Right cardiac atrium (tissue), 5 donors: ENCODE data around the gene ATXN7L3. TPM values are rescaled to one million over a fixed set of nuclear protein-coding genes. Genes with fewer than 3 reads are reported as not detected.
"Not testable (repeated sequence)": the region's sequence is repeated elsewhere in the genome, so short reads cannot be mapped to it uniquely, and the experiment has no call there.

ENCODE experiments used
- ATAC-seq, 2 donors: fragments of 200-7000 bp; cut with Tn5 transposase; one replicate each; pipeline versions ENCODE4 v1.8.0 to v1.9.1; 2020; ENCODE audit warnings: moderate library complexity in 2 of 2, mild to moderate bottlenecking in 1 of 2
- DNase-seq, 3 donors: peaks; one replicate each; pipeline ENCODE4 v3.0.0-alpha.2; 2020
- H3K27ac ChIP-seq: one replicate; pipeline ENCODE4 v1.5.1; 2013; ENCODE audit warnings: mild to moderate bottlenecking, low read length, control low read depth, moderate library complexity
- H3K27me3 ChIP-seq: one replicate; pipeline ENCODE4 v1.6.1; 2013; ENCODE audit not compliant: control insufficient read depth, insufficient read depth
- H3K4me1 ChIP-seq: one replicate; pipeline ENCODE4 v1.6.1; 2013; ENCODE audit warnings: low read length; ENCODE audit not compliant: control insufficient read depth, insufficient read depth
- H3K4me3 ChIP-seq: one replicate; pipeline ENCODE4 v1.5.1; 2013; ENCODE audit warnings: low read length, control low read depth
- H3K9me3 ChIP-seq: one replicate; pipeline ENCODE4 v1.6.1; 2013; ENCODE audit warnings: low read length; ENCODE audit not compliant: control insufficient read depth
- WGBS: extraction: QIAGEN DNeasy Blood & Tissue Kit; methylation state at CpG from one replicate; pipeline ENCODE4 v1.1.7; 2013; 5-methylcytosine and 5-hydroxymethylcytosine counted together
- intact Hi-C, 4 donors: fragments of 100-400 bp; cut with DNase I; formaldehyde crosslinking; loops; one replicate each; pipeline versions ENCODE4 v1.11.0 to v1.14.0; 2022 to 2023
- polyA plus RNA-seq: library from polyadenylated mRNA; stranded (reverse); fragments of 200-250 nt; gene quantifications from one replicate; pipeline ENCODE4 v1.2.3, GENCODE V29; 2013
- total RNA-seq, 4 donors: library from RNA; stranded (reverse); fragmentation: NEBNext Ultra II Directional; extraction: Animal tissue kit (Norgen Biotek cat#: 25700); gene quantifications; one replicate each; pipeline ENCODE4 v1.2.1, GENCODE V29; 2021
- donor health status: healthy with polysubstance abuse.
- donor health status: DM: no; HTN: yes; CAD: no.
- donor health status: DM: no; HTN: no; CAD: no.
- donor health status: DM: no; HTN: yes; CAD: no; lungs with severe emphysema.
- donor health status: DM: yes; HTN: yes; CAD: no.

The ATXN7L3 gene
- total and polyA plus RNA-seq, 5 donors = 31.0 to 52.7 (median 40.6) TPM

DNA sequence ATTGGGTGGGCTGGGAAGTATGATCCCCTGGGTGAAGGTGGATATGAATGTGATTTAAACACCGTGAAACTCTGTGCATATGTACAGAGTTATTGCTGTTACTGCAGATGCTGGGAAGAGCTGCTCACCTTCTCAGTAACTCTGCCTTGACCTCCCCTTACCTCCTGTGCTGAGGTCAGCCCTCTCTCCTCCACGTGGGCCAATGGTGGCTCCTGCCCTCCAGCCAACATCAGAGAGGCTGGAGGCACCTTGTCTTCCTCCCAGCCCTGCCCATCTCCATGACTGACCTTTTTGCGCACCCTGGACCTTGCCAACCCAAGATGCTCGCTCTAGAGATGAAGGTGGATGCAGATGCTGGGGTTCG is 29.6 kb downstream of the ATXN7L3 start:
- 48% methylated on average over 5 of the region's 5 CpGs for WGBS
- no peak overlapping the region for H3K4me3 ChIP-seq
- intact Hi-C loops = no loop called here

DNA sequence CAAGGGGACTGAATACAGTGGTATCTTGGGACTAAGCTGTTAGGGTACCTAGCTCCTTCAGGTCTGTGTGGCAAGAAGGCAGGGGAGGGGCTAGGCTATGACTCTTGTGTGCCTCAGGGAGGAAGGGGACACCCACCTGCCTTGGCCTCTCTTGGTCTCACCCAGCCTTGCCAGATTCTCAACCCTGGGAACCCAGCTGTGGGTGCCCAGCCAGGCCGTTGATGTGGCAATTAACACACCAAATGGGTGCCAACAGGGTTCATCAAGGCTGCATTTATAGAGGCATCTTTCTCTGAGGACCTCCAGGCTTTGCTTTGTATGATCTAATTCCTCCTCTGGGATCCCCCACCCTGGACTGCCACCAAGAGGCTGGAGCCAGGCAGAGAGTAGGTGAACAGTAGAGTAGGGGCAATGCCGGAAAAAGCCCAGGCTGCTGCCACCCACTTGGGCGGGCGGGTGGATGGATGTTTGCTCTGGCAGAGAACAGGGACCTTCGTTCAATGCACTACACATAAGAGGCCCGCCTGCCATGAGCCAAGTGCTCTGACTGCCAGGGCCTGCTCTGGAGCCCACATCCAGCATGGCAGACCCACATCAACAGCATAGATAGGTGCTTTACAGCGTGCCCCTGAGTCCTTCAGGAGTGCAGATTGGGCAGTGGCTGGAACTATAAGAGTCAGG is 32.4 kb downstream of the ATXN7L3 start:
- ATAC-seq = no peak
- Histone ChIP-seq H3K4me1 (no peaks in the 10 kb centered on the region), H3K9me3 (no peaks in the 10 kb centered on the region), H3K27ac (no peak overlapping the region), H3K4me3 (no peak overlapping the region), H3K27me3 (no peaks in the 10 kb centered on the region)
- DNase-seq = peak in 1 of 3 donors; percentile 28
- intact Hi-C loops = no loop called here
- 71% methylated on average over 7 of the region's 7 CpGs for WGBS

More for the DNA sequence above, 29.6 kb downstream of the ATXN7L3 start:
- no peaks in the 10 kb centered on the region for H3K4me1 ChIP-seq
- peak in 1 of 2 donors; percentile 9 for ATAC-seq
- H3K9me3 ChIP-seq = no peaks in the 10 kb centered on the region
- H3K27me3 ChIP-seq = no peaks in the 10 kb centered on the region
- no peak for DNase-seq
- peak overlapping the region; percentile 54 for H3K27ac ChIP-seq

DNA sequence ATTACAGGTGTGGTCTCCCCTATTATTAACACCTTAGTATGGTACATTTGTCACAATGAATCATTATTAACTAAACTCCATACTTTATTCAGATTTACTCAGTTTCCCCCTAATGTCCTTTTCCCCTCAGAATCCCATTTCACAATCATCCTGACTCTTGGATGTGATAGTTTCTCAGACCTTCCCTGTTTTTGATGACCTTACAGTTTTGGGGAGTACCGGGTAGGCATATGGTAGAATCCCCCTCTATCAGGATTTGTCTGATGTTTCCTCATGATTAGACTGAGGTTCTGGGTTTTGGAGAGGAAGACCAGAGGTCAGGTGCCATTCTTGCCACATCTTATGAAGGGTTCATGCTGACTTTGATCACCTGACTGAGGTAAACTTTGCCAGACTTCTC is 35.2 kb downstream of the ATXN7L3 start:
- Histone ChIP-seq H3K4me1 (no peaks in the 10 kb centered on the region), H3K27me3 (no peaks in the 10 kb centered on the region), H3K27ac (no peak overlapping the region), H3K4me3 (no peak overlapping the region), H3K9me3 (no peaks in the 10 kb centered on the region)
- DNase-seq = no peak
- no peak for ATAC-seq
- 94% methylated on average over 1 of the region's 1 CpG for WGBS
- intact Hi-C loops = no loop called here

DNA sequence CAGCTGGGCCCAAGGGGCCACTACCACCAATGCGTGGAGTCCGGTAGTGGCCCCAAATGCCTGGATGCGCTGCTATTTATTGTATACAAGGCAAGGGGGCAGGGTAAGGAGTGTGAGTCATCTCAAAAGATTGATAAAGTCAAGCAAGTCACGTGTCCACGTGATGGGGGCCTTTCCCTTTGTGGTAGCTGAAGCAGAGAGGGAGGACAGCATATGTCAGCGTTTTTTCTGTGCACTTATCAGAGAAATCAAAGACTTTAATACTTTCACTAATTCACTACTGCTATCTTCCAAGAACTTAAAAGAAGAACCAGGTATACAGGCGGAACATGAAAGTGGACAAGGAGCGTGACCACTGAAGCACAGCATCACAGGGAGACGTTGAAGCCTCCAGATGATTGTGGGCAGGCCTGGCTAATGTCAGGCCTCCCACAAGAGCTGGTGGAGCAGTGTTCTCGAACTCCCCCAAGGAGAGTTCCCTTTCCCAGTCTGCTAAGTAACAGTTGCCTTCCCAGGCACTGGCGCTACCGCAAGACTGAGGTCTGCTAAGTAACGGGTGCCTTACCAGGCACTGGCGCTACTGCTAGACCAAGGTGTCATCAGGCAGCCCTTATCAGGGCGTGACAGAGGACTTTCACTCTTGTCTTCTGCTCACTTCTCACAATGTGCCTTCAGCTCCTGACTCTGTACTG is 40.0 kb downstream of the ATXN7L3 start:
- DNase-seq = no peak
- Histone ChIP-seq H3K4me3 (no peak overlapping the region), H3K9me3 (no peaks in the 10 kb centered on the region), H3K27me3 (no peaks in the 10 kb centered on the region), H3K4me1 (no peaks in the 10 kb centered on the region), H3K27ac (no peak overlapping the region)
- WGBS = 79% methylated on average over 15 of the region's 15 CpGs
- intact Hi-C loops = no loop called here
- no peak for ATAC-seq

DNA sequence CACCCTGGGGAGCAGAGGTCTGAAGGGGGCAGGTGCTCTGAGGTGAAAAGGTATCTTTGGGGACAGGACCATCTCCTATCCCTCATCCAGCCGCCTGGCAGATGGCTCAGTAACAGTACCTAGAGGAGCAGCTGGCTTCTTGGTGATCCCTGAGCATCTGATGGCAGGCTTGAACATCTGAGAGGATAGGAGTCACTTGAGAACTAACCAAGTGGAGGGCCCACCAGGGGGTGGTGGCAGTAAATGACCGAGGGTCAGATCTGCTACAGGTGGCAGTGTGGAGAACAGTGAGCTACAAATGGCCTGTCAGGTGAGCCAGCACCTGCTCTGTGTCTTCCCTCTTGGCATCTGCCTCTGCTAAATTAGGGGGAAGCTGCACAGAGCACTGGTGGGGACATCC is 44.2 kb downstream of the ATXN7L3 start:
- no peaks in the 10 kb centered on the region for H3K9me3 ChIP-seq
- WGBS = 87% methylated on average over 2 of the region's 2 CpGs
- ATAC-seq (no peak), DNase-seq (no peak)
- H3K27me3 ChIP-seq = no peaks in the 10 kb centered on the region
- H3K4me1 ChIP-seq = no peaks in the 10 kb centered on the region
- intact Hi-C loops = no loop called here
- no peak overlapping the region for H3K4me3 ChIP-seq
- H3K27ac ChIP-seq = no peak overlapping the region

DNA sequence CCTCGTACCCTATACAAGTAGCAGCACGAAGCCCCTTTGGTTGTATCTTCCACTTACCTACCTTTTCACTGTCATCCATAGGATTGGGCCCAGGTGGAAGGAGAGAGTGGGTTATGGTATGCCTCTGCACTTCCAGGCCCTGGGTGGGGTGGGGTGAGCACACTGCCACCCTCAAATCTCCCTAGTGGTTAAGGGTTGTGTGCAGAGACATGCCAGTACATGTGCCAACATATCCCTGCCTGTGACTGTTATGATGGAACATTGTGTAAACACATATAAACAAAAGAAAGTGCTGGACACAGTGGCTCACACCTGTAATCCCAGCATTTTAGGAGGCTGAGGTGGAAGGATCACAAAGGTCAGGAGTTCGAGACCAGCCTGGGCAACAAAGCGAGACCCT is 46.8 kb downstream of the ATXN7L3 start:
- Histone ChIP-seq H3K27me3 (no peaks in the 10 kb centered on the region), H3K27ac (no peak overlapping the region), H3K9me3 (no peaks in the 10 kb centered on the region), H3K4me3 (no peak overlapping the region), H3K4me1 (peaks cover 3% of the 10 kb centered on the region)
- intact Hi-C loops = no loop called here
- ATAC-seq = no peak
- WGBS = 98% methylated on average over 4 of the region's 4 CpGs
- no peak for DNase-seq

DNA sequence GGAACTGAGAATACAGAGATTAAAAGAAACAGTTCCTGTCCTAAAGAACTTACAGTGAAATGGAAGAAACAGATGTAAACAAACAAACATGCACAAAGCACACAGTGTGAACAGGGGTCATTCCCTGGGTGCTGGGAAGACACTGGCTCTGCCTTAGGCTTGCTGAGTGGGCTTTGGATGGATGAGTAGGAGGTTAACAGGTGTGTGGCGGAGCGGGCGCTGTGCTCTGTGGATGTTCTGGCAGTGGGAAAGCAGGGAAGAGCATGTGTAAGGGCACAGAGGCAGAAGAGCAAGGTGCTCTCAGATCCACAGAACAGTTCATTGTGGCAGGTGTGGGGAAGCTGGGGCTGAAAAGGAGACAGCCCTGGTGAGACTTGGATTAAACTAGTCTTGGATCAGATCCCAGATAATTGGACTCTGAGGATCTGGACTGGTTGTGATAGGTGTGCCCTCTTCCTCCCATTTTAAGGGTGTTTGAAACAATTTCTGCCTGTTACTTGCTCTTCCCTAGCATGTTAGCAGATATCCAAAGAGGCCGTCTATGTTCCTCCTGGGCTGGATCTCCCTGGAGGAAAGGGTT is 49.8 kb downstream of the ATXN7L3 start:
- intact Hi-C loops = no loop called here
- Histone ChIP-seq H3K27me3 (no peaks in the 10 kb centered on the region), H3K4me1 (peaks cover 5% of the 10 kb centered on the region), H3K27ac (no peak overlapping the region), H3K9me3 (no peaks in the 10 kb centered on the region), H3K4me3 (no peak overlapping the region)
- WGBS = 95% methylated on average over 4 of the region's 4 CpGs
- ATAC-seq = no peak
- peak in 1 of 3 donors; percentile 12 for DNase-seq

DNA sequence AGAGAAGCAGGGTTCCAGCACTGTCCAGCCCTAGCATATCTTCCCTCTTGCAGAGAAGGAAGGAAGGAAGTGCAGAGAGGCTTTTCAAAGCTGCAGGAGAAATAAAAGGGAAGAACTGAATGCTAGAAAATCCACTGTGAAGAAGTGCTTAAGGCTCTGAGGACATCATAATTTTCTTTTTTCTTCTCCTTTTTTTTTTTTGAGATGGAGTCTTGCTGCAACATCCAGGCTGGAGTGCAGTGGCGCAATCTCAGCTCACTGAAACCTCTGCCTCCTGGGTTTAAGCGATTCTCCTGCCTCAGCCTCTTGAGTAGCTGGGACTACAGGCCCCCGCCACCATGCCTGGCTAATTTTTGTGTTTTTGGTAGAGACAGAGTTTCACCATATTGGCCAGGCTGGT is 50.6 kb downstream of the ATXN7L3 start:
- H3K27me3 ChIP-seq, H3K4me3 ChIP-seq, H3K9me3 ChIP-seq, DNase-seq, H3K27ac ChIP-seq, H3K4me1 ChIP-seq, ATAC-seq, intact Hi-C loops: not testable (repeated sequence)
- 90% methylated on average over 3 of the region's 3 CpGs for WGBS

DNA sequence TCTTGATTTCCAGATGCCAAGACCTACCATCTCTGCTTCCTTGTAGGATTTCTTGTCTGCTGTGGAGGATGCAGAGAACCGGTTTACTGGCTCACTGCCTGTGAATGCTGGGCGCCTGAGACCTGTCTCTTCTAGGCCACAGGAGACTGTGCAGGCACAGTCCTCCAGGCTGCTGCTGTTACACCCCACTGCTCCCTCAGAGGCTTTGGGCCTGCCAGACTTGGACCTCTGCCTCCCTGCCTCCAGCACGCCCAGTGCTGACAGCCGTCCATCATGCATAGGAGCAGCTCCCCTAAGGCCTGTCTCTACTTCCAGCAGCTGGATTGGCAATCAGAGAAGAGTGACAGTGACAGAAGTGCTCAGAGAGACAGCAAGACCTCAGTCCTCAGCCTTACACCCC is 51.9 kb downstream of the ATXN7L3 start:
- H3K4me3 ChIP-seq = no peak overlapping the region
- WGBS = 75% methylated on average over 4 of the region's 4 CpGs
- ATAC-seq (peak; percentile 52 to 65), DNase-seq (no peak)
- H3K4me1 ChIP-seq = peaks cover 5% of the 10 kb centered on the region
- no peaks in the 10 kb centered on the region for H3K27me3 ChIP-seq
- intact Hi-C loops = no loop called here
- H3K9me3 ChIP-seq = no peaks in the 10 kb centered on the region
- H3K27ac ChIP-seq = peak overlapping the region; percentile 33

DNA sequence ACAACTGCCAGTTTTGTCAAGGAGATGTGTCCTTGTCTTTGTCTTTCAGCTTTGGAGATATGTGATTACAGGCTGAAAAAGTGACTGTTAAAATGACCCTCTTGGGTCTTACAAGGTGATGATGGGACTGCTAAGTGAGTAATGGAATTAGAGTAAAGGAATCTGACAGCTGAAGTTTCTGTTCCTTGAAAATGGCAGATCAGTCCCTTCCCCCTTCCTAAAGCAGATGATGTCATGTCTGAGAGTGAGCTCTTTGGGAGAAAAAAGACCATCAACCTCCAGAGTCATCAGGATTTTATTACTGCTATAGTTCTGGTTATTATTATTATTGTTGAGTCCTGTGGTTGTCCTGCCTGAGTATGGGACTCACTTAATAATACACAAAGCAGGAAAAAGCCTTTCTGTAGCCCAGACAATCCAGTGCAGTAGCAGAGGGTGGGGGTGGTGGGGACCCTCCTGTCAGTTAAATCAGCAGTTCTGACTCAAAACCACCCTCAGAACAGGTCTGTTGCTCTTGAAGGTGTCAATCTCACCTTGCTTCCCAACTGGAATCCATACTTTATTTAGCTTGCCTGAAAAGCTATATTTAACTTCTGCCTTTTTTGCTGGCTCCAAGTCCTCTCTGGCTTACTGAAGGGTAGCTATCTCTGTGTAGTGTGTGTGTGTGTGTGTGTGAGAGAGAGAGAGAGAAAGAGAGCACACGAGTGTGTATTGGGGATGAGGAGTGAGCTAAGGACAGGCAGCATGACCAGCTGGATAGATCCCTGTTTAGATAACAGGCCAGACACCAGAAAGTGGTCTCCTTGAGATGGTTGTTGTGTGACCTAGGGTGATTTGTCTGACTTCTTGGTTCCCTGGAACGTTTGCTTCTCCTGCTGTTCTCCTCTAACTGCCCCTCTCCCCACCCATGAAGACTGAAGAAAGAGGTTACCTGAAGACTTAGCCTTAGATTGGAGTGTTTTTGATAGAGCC is 53.0 kb downstream of the ATXN7L3 start:
- peaks cover 5% of the 10 kb centered on the region for H3K4me1 ChIP-seq
- H3K9me3 ChIP-seq = no peaks in the 10 kb centered on the region
- H3K27me3 ChIP-seq = no peaks in the 10 kb centered on the region
- ATAC-seq (peak; percentile 53 to 58), DNase-seq (peak in 1 of 3 donors; percentile 2)
- H3K4me3 ChIP-seq = no peak overlapping the region
- H3K27ac ChIP-seq = peak overlapping the region; percentile 91
- intact Hi-C loops = no loop called here
- WGBS = 22% methylated on average over 2 of the region's 2 CpGs
